ENCODE data around the gene MTM1. TPM values are rescaled to one million over a fixed set of nuclear protein-coding genes. Genes with fewer than 3 reads are reported as not detected.

MTM1 gene
- 0.62 TPM for polyA plus RNA-seq (2012; ENCODE audit: insufficient read depth, insufficient read length, low read depth)

GRCh38 chrX:150568320-150569154, at the start of gene MTM1:
MTM1 (plus strand) TSS chrX:150568621; CDS start chrX:150592615, 23,994 bp downstream.
- Histone ChIP-seq H3K4me3 (ENCODE audit: low read depth, low read length) (peak within 1 kb of the TSS; percentile 58), H3K27me3 (0 out of 2 replicates have a peak, but pooled peaks cover 3% of the 10 kb centered on the region), H3K4me1 (no peaks in the 10 kb centered on the region), H3K9me3 (no peaks in the 10 kb centered on the region), H3K36me3 (no peaks in the 10 kb centered on the region)
- no peak for TF ChIP-seq CTCF (IDR thresholded peaks at IDR 0.05; ENCODE audit: low read depth, low read length)
- DNase-seq, result peak; percentile 93

GRCh38 chrX:150522494-150522893, 45.9 kb upstream of the MTM1 start:
- H3K4me1 ChIP-seq, result no peaks in the 10 kb centered on the region
- H3K36me3 ChIP-seq, result no peaks in the 10 kb centered on the region
- no peak for DNase-seq
- no peaks in the 10 kb centered on the region for H3K27me3 ChIP-seq
- H3K9me3 ChIP-seq, result no peaks in the 10 kb centered on the region
- no peak overlapping the region for H3K4me3 ChIP-seq (ENCODE audit: low read depth, low read length)
- TF ChIP-seq CTCF (IDR thresholded peaks at IDR 0.05; ENCODE audit: low read depth, low read length), result no peak

GRCh38 chrX:150525061-150525919, 43.1 kb upstream of the MTM1 start:
- TF ChIP-seq CTCF (IDR thresholded peaks at IDR 0.05; ENCODE audit: low read depth, low read length), result no peak
- no peaks in the 10 kb centered on the region for H3K9me3 ChIP-seq
- no peaks in the 10 kb centered on the region for H3K27me3 ChIP-seq
- no peak for DNase-seq
- H3K4me1 ChIP-seq, result no peaks in the 10 kb centered on the region
- no peaks in the 10 kb centered on the region for H3K36me3 ChIP-seq
- H3K4me3 ChIP-seq (ENCODE audit: low read depth, low read length), result no peak overlapping the region

GRCh38 chrX:150526692-150527091, 41.7 kb upstream of the MTM1 start:
- H3K9me3 ChIP-seq, result no peaks in the 10 kb centered on the region
- H3K4me1 ChIP-seq, result no peaks in the 10 kb centered on the region
- H3K36me3 ChIP-seq, result no peaks in the 10 kb centered on the region
- no peaks in the 10 kb centered on the region for H3K27me3 ChIP-seq
- no peak for DNase-seq
- no peak for TF ChIP-seq CTCF (IDR thresholded peaks at IDR 0.05; ENCODE audit: low read depth, low read length)
- no peak overlapping the region for H3K4me3 ChIP-seq (ENCODE audit: low read depth, low read length)

- Histone ChIP-seq H3K27me3 (no peaks in the 10 kb centered on the region), H3K9me3 (no peaks in the 10 kb centered on the region), H3K4me1 (no peaks in the 10 kb centered on the region), H3K36me3 (no peaks in the 10 kb centered on the region), H3K4me3 (ENCODE audit: low read depth, low read length) (no peak overlapping the region)
- no peak for TF ChIP-seq CTCF (IDR thresholded peaks at IDR 0.05; ENCODE audit: low read depth, low read length)
- DNase-seq, result no peak
Observed at GRCh38 chrX:150527108-150527507, 41.3 kb upstream of the MTM1 start.
